CD4-positive, alpha-beta T cell treated with Interleukin-2 at 100 ng/mL for 4 hours (primary cell): ENCODE results near the gene LRRC71.

Experiments used
- DNase-seq: peaks from one replicate; pipeline ENCODE4 v3.0.0-alpha.2; 2020; ENCODE audit warnings: low spot score

LRRC71 gene

GRCh38 chr1:156920233-156921052 is at the start of gene LRRC71:
TSS of gene LRRC71 (plus strand) at chr1:156920632. CDS start at chr1:156920804, 172 bp downstream.
- peak; percentile 35 for DNase-seq

- DNase-seq = no peak
Observed at GRCh38 chr1:156873659-156874058, 46.8 kb upstream of the LRRC71 start.

- DNase-seq = no peak
Observed at GRCh38 chr1:156874142-156874541, 46.3 kb upstream of the LRRC71 start.

- DNase-seq = no peak
Observed at GRCh38 chr1:156874572-156875340, 45.7 kb upstream of the LRRC71 start.

- DNase-seq = no peak
Observed at GRCh38 chr1:156875341-156875615, 45.2 kb upstream of the LRRC71 start.

- no peak for DNase-seq
Observed at GRCh38 chr1:156876281-156876680, 44.2 kb upstream of the LRRC71 start.

- no peak for DNase-seq
Observed at GRCh38 chr1:156877433-156878170, 42.8 kb upstream of the LRRC71 start.

GRCh38 chr1:156879876-156880275 is 40.6 kb upstream of the LRRC71 start:
- no peak for DNase-seq

GRCh38 chr1:156880473-156880872 is 40.0 kb upstream of the LRRC71 start:
- DNase-seq = no peak

- DNase-seq = no peak
Observed at GRCh38 chr1:156881101-156881500, 39.3 kb upstream of the LRRC71 start.

GRCh38 chr1:156881663-156882062 is 38.8 kb upstream of the LRRC71 start:
- no peak for DNase-seq

- DNase-seq = no peak
Observed at GRCh38 chr1:156882543-156882942, 37.9 kb upstream of the LRRC71 start.

GRCh38 chr1:156883919-156884318 is 36.5 kb upstream of the LRRC71 start:
- no peak for DNase-seq

GRCh38 chr1:156884560-156885184 is 35.8 kb upstream of the LRRC71 start:
- DNase-seq = no peak

GRCh38 chr1:156885314-156885713 is 35.1 kb upstream of the LRRC71 start:
- DNase-seq = no peak

GRCh38 chr1:156885880-156886355 is 34.5 kb upstream of the LRRC71 start:
- no peak for DNase-seq

GRCh38 chr1:156886583-156887281 is 33.7 kb upstream of the LRRC71 start:
- no peak for DNase-seq

GRCh38 chr1:156887317-156887716 is 33.1 kb upstream of the LRRC71 start:
- no peak for DNase-seq

- DNase-seq = no peak
Observed at GRCh38 chr1:156887734-156888133, 32.7 kb upstream of the LRRC71 start.

GRCh38 chr1:156889802-156890580 is 30.4 kb upstream of the LRRC71 start:
- peak; percentile 60 for DNase-seq
